Activated T-cell treated with anti-CD3 and anti-CD28 coated beads for 4 hours (primary cell): ENCODE results near the gene MORN4.
"Not testable (repeated sequence)": the region's sequence is repeated elsewhere in the genome, so short reads cannot be mapped to it uniquely, and the experiment has no call there.

Experiments used
- DNase-seq: peaks from one replicate; pipeline ENCODE4 v3.0.0-alpha.2; 2020

MORN4 gene

GRCh38 chr10:97596101-97597082 lies 36.9 kb downstream of the MORN4 start:
- DNase-seq: no peak

GRCh38 chr10:97593421-97593820 lies 39.9 kb downstream of the MORN4 start:
- no peak for DNase-seq

- no peak for DNase-seq
These were observed 42.4 kb downstream of the MORN4 start for GRCh38 chr10:97590748-97591495.

- no peak for DNase-seq
These were observed 43.1 kb downstream of the MORN4 start for GRCh38 chr10:97590082-97590747.

GRCh38 chr10:97589479-97589878 lies 43.8 kb downstream of the MORN4 start, which contains the start of gene C10orf62:
Gene C10orf62, plus strand, starts transcription at chr10:97589721. Its CDS starts 177 bp downstream, at chr10:97589898.
- DNase-seq: no peak

GRCh38 chr10:97587183-97587582 lies 46.1 kb downstream of the MORN4 start:
- no peak for DNase-seq

- DNase-seq: no peak
These were observed 47.9 kb downstream of the MORN4 start for GRCh38 chr10:97585439-97585811.

GRCh38 chr10:97584798-97585438 lies 48.4 kb downstream of the MORN4 start:
- DNase-seq: no peak

- DNase-seq: no peak
These were observed 49.1 kb downstream of the MORN4 start, which contains the start of gene HOGA1 for GRCh38 chr10:97584060-97584797. Gene HOGA1, plus strand, starts transcription at chr10:97584389. Its CDS starts 315 bp downstream, at chr10:97584704.

GRCh38 chr10:97583476-97583875 lies 49.8 kb downstream of the MORN4 start:
- no peak for DNase-seq

- DNase-seq: no peak
These were observed 51.1 kb downstream of the MORN4 start for GRCh38 chr10:97582169-97582568.

- no peak for DNase-seq
These were observed 52.6 kb downstream of the MORN4 start for GRCh38 chr10:97580421-97581367.

- no peak for DNase-seq
These were observed 55.0 kb downstream of the MORN4 start for GRCh38 chr10:97578171-97578844.

GRCh38 chr10:97577701-97578100 lies 55.6 kb downstream of the MORN4 start:
- DNase-seq: no peak

- DNase-seq: not testable (repeated sequence)
These were observed 56.8 kb downstream of the MORN4 start for GRCh38 chr10:97576487-97576886.

GRCh38 chr10:97575127-97575668 lies 58.1 kb downstream of the MORN4 start:
- no peak for DNase-seq

GRCh38 chr10:97574374-97575126 lies 58.8 kb downstream of the MORN4 start:
- DNase-seq: no peak

- no peak for DNase-seq
These were observed 59.6 kb downstream of the MORN4 start for GRCh38 chr10:97573672-97574071.

GRCh38 chr10:97573021-97573420 lies 60.3 kb downstream of the MORN4 start:
- no peak for DNase-seq
